ENCODE data around the gene TBX4. TPM values are rescaled to one million over a fixed set of nuclear protein-coding genes. Genes with fewer than 3 reads are reported as not detected.

The TBX4 gene
- total RNA-seq, 1 experiment from 2014 or later = not detected

DNA sequence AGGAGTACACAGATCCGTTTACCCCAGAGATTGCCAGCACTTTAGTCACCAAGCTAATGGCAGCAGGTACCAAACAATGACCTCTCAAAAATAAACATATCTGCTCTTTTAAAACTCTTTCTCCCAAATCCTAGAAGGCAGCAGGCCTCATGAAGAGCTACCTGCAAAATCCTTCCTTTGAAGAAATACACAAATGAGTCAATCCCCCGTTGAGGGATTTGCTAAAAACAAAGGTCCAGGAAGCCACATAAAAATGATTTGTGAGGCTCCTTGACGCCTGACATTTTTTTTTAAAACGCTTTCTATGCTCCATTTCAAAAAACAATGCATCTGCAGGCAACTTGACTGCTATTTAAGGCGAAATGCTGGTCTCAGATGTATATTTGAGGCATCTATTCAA lies 80.6 kb downstream of the TBX4 start:
- H3K27ac Mint-ChIP-seq (ENCODE audit: unreplicated experiment) = no peak overlapping the region

DNA sequence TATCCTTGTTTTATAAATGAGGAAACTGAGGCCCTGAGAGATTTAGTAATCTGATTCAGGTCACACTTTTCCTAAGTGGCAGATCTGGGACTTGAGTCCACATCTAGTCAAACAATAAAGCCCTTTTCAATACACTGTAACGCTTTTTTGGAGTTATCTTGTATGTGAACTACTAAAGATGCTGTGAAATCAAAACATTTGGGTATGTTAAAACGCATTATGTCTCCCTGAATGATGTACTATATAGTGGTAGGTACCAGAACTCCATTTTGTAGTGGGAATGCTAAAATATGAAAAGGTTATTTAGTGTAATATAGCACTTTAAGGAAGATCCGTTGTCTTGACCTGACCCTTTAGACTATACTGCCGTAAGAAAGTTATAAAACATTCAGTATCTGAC lies 81.6 kb downstream of the TBX4 start:
- BruUV-seq (replicated peaks) = no TSS peak
- intact Hi-C loops (cut with micrococcal nuclease; ENCODE audit: unreplicated experiment) = no loop called here
- Mint-ChIP-seq H3K4me1 (ENCODE audit: low read depth, unreplicated experiment) (no peaks in the 10 kb centered on the region), H3K27me3 (ENCODE audit: unreplicated experiment) (no peaks in the 10 kb centered on the region), H3K36me3 (ENCODE audit: insufficient read depth, unreplicated experiment) (no peaks in the 10 kb centered on the region), H3K4me3 (ENCODE audit: low read depth, unreplicated experiment) (no peak overlapping the region), H3K27ac (ENCODE audit: unreplicated experiment) (no peak overlapping the region), H3K9me3 (ENCODE audit: low read depth, unreplicated experiment) (no peaks in the 10 kb centered on the region)
- TF ChIP-seq, protein P1, sequence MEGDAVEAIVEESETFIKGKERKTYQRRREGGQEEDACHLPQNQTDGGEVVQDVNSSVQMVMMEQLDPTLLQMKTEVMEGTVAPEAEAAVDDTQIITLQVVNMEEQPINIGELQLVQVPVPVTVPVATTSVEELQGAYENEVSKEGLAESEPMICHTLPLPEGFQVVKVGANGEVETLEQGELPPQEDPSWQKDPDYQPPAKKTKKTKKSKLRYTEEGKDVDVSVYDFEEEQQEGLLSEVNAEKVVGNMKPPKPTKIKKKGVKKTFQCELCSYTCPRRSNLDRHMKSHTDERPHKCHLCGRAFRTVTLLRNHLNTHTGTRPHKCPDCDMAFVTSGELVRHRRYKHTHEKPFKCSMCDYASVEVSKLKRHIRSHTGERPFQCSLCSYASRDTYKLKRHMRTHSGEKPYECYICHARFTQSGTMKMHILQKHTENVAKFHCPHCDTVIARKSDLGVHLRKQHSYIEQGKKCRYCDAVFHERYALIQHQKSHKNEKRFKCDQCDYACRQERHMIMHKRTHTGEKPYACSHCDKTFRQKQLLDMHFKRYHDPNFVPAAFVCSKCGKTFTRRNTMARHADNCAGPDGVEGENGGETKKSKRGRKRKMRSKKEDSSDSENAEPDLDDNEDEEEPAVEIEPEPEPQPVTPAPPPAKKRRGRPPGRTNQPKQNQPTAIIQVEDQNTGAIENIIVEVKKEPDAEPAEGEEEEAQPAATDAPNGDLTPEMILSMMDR (IDR thresholded peaks at IDR 0.05; ENCODE audit: unreplicated experiment) = no peak
- DNase-seq = no peak
- CTCF ChIA-PET = no interaction called here

More for the DNA sequence above, 80.6 kb downstream of the TBX4 start:
- CTCF ChIA-PET = no interaction called here
- no TSS peak for BruUV-seq (replicated peaks)
- Mint-ChIP-seq H3K36me3 (ENCODE audit: insufficient read depth, unreplicated experiment) (no peaks in the 10 kb centered on the region), H3K4me3 (ENCODE audit: low read depth, unreplicated experiment) (no peak overlapping the region), H3K27me3 (ENCODE audit: unreplicated experiment) (no peaks in the 10 kb centered on the region), H3K9me3 (ENCODE audit: low read depth, unreplicated experiment) (no peaks in the 10 kb centered on the region), H3K4me1 (ENCODE audit: low read depth, unreplicated experiment) (no peaks in the 10 kb centered on the region)
- TF ChIP-seq, protein P1 (IDR thresholded peaks at IDR 0.05; ENCODE audit: unreplicated experiment) = no peak
- intact Hi-C loops (cut with micrococcal nuclease; ENCODE audit: unreplicated experiment) = no loop called here
- DNase-seq = no peak

DNA sequence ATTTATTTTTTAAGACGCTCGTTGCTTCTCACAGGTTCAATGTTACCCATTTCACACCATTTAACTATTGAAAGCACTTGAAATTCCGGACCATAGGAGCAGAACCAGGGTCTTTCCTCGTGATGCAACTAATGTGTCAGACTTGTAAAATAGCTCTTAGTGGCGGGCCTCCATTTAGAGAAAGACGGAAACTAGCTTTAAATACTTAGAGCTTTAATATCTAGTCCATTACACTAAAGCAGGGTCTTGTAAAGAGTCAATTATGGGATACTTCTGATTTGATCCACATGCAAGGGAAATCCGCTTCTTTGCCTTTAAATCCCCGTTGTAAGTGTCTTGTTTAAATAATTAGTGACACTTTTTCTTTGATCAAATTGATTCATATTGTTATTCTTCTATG lies 82.2 kb downstream of the TBX4 start:
- no TSS peak for BruUV-seq (replicated peaks)
- no peak for DNase-seq
- H3K27ac Mint-ChIP-seq (ENCODE audit: unreplicated experiment) = no peak overlapping the region
- H3K27me3 Mint-ChIP-seq (ENCODE audit: unreplicated experiment) = no peaks in the 10 kb centered on the region
- H3K9me3 Mint-ChIP-seq (ENCODE audit: low read depth, unreplicated experiment) = no peaks in the 10 kb centered on the region
- intact Hi-C loops (cut with micrococcal nuclease; ENCODE audit: unreplicated experiment) = no loop called here
- no peak overlapping the region for H3K4me3 Mint-ChIP-seq (ENCODE audit: low read depth, unreplicated experiment)
- no peaks in the 10 kb centered on the region for H3K4me1 Mint-ChIP-seq (ENCODE audit: low read depth, unreplicated experiment)
- TF ChIP-seq, protein P1 (IDR thresholded peaks at IDR 0.05; ENCODE audit: unreplicated experiment) = no peak
- CTCF ChIA-PET = no interaction called here
- no peaks in the 10 kb centered on the region for H3K36me3 Mint-ChIP-seq (ENCODE audit: insufficient read depth, unreplicated experiment)

Other genes with a start within 250 kb of the TBX4 start
- 0.14 and 0.15 TPM in 2 replicates for gene TBX2, start 52.6 kb upstream of the TBX4 start, total RNA-seq (2022)
- not detected in 2 replicates for gene NACA2, start 138.8 kb downstream of the TBX4 start, total RNA-seq (2022)